Stomach (tissue), 4 donors: ENCODE measurements around the gene TESK2.

Experiments
- CTCF ChIP-seq, 7 experiments: fragments of 450-650 bp in 4 of 7; fragments of 200-600 bp in 3 of 7; sonication (generic) in 3 of 7; IDR thresholded peaks; one replicate each; pipeline ENCODE4 v1.5.1; 2016 to 2019; ENCODE audit warnings: antibody characterized with exemption in 7 of 7, control low read depth in 2 of 7, mild to moderate bottlenecking in 1 of 7
- POLR2A ChIP-seq, 4 donors: fragments of 450-650 bp; IDR thresholded peaks; one replicate each; pipeline ENCODE4 v1.6.1; 2016; ENCODE audit warnings: antibody characterized with exemption in 4 of 4, control low read depth in 2 of 4, mild to moderate bottlenecking in 1 of 4, moderate library complexity in 1 of 4

- TF ChIP-seq CTCF (IDR thresholded peaks at IDR 0.05) (no peak), POLR2A (IDR thresholded peaks at IDR 0.05) (no peak)
Observed at GRCh38 chr1:45329445-45329844, 161.5 kb downstream of the TESK2 start.
